ENCODE data around the gene AMELY.
"Not testable (repeated sequence)": the region's sequence is repeated elsewhere in the genome, so short reads cannot be mapped to it uniquely, and the experiment has no call there.

Gene AMELY, protein sequence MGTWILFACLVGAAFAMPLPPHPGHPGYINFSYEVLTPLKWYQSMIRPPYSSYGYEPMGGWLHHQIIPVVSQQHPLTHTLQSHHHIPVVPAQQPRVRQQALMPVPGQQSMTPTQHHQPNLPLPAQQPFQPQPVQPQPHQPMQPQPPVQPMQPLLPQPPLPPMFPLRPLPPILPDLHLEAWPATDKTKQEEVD

DNA sequence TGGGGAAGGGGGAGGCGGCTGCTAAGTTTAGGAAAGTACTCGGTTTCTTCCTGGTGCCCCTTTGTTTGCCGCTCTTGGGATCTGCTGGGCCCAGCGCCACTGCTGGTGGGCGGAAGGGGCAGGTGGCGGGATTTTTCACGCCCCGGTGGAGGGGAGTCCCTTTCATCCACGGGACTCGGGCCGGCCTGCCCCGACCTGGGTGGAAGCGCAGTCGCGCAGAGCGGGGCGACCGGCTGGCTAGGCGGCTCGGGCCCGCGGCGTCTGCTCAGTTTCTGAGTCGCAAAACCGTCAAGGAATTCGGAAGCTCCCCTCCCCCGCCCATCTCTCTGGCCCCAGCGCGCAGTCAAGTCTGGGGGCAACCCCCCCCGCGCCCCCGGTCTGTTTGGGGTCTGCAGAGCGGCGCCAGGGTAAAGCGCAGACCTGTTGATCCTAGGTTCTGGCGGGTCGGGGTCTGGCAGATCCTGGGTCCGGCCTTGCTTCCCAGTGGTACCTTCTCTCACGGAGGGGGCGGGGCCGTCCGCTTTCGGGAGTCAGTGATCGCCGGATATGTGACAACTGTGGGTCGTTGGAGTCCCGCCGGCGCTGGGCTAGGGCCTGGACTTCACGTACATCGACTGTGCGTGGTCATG is at the start of gene AMELY:
Gene AMELY (minus strand): TSS at position 500 of the 629 bp plus-strand sequence. CDS start 39,144 bp downstream, outside the sequence.
- in situ Hi-C loops (cut with MboI; ENCODE audit: low sequenced_read_pairs) = no loop called here

DNA sequence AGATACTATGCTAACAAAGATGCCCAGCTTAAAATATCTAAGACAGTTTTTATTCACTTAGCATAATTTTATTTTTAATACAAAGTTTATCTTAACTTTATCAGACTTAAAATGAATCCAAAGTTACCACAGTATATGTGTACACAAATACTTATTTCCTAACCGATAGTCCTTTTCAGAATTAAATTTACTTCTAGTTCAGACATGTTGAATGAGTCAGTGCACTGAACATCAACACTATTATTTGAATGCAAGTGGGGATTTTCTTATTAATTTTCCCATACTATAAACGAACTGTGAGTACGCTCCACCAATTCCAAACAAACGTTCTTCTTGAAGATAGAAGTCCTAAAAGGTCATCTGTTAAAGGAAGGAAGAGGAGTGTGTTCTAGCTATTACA is 38.4 kb upstream of the AMELY start:
- in situ Hi-C loops (cut with MboI; ENCODE audit: low sequenced_read_pairs) = no loop called here

DNA sequence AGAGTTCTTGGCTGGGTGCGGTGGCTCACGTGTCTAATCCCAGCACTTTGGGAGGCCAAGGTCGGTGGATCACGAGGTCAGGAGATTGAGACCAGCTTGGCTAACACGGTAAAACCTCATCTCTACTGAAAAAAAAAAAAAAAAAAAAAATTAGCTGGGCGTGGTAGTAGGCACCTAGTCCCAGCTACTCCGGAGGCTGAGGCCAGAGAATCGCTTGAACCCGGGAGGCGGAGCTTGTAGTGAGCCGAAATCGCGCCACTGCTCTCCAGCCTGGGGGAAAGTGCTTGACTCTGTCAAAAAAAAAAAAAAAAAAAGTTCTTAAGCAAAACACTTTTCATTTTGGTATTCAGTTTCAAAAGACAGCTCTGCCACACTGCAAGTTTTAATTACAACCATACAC is 36.8 kb upstream of the AMELY start:
- in situ Hi-C loops (cut with MboI; ENCODE audit: low sequenced_read_pairs) = no loop called here

DNA sequence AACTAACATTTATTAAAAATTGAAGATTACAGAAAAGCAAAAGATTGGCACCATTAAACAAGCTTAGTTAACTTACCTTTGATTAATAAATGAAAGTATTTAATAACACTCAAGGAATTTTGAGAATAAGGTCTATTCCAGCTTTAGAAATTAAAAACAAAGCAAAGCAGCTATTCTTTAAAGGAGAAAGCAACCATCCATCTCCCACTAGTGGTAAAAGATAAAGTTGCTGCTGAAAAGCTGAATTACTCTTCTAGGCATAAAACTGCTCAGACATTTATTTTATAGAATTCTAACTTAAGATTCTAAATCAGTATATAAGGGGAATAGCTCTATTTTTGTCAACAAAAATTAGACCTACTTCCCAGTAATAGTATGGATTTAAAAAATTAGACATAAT is 36.1 kb upstream of the AMELY start:
- in situ Hi-C loops (cut with MboI; ENCODE audit: low sequenced_read_pairs) = no loop called here

DNA sequence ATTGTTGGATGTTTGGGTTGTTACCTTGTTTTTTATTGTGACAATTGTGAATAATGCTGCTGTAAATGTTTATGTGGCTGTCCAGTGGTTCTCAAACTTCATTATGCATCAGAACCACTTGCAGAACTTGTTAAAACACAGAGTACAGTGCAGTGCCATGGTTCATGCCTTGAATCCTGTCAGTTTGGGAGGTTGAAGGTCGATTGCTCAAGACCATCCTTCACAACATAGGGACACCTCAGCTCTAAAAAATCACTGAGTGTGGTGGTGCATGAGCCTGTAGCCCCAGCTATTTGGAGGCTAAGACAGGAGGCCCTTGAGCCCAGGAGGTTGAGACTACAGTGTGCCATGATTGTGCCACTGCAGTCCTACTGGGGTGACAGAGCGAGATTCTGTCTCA is 23.9 kb upstream of the AMELY start:
- in situ Hi-C loops (cut with MboI; ENCODE audit: low sequenced_read_pairs) = no loop called here

DNA sequence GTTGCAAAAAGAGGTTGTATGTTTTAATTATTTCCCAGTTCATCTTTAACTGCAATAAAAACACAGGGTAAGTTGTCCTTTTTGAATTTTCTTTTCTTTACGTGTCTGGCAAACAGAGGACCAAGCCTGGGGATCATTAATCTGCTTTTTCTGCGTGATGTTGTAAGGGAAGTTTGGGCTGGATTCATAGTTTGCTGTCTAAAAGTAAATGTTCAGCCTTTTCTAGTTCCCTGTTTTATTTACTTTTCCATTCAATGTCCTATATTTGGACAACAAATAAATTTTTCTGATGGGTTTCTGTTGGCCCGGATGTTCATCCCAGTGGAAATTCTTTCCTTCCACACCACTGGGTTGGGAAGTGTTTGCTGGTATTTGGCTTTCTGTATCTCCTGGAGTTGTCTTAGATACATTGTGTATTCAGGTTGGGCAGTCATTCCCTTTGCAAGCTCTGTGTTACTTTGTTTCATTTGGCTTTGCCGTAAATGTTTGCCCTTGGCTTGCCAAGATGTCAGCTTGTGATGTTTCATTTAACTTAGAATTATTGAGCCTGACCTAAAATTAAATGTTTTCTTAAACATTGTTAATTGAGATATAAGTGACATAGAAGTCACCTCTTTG is 20.3 kb upstream of the AMELY start:
- in situ Hi-C loops (cut with MboI; ENCODE audit: low sequenced_read_pairs) = no loop called here

DNA sequence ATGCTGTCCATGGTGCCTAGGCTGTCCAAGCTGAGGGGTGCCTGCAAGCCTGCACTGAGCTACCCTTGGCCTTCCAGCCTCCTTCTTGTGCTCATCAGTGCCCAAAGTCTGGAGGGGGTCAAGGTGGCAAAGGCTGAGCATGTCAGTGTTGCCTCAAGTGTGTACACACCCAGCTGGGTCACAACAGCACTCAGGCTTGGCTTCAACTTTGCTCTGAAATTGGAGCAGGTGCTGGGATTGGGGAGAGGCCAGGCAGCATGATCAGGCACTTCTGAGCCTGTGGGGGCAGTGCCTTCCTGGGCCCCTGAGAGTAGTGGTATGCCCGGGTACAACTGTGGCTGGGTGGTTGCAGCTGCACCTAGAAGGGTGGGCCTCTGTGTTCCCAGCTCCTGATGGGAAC is 17.7 kb upstream of the AMELY start:
- in situ Hi-C loops (cut with MboI; ENCODE audit: low sequenced_read_pairs) = no loop called here

DNA sequence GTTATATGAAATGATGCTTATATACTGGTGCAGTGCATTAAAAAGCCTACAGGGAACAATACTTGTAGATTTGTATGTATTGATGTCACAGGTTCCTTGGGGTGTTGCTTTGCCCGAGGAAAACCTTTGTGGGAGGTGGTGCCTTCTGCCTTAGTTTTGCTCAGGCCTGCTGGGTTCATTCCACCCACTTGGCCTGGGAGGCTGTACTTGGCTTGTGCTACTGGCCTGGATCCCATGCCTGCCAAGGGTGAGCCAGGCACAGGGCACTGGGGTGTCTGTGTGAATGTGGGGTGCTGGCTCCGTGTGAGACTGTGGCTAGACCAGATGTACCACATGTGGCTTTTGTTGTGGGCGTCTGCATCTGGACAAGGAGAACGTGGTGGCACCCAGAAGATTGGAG is 16.7 kb upstream of the AMELY start:
- in situ Hi-C loops (cut with MboI; ENCODE audit: low sequenced_read_pairs) = no loop called here

DNA sequence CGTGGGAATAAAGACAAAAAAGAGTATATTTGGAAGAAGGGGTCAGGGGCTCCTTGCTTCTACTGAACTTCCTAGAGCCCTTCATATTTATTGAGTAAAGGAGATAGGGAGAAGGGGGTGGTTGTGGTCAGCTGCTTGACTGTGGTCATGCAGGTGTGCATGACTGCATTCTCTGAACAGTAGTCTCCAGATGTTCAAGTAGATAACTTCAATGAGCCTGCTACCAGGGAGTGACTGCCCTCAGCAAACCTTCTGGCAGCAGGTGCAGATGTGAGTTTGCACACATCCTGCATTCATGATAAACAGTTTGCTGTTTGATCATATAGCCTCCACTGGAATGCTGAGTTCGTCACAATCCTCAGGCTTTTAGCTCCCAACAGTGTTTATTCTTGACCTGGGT is 9.5 kb upstream of the AMELY start:
- in situ Hi-C loops (cut with MboI; ENCODE audit: low sequenced_read_pairs) = no loop called here

DNA sequence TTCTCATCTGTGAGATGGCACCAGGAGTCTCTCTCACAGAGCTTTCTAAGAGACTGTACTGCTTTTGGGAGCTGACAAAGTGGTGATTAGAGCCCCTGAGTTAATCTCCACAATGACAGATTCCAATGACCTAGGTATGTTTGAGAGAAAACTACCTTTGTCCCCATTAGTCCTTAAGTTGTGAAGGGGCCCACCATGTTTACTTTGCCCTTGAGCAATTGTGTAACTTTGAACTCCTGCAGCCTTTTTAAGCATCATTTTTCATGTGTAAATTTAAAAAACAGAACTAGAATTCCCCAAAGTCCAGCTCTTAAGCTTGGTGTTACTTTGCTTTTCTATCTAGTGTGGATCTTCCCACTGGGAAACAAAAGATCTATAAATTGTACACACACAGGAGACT is 1.8 kb upstream of the AMELY start:
- in situ Hi-C loops (cut with MboI; ENCODE audit: low sequenced_read_pairs) = no loop called here

DNA sequence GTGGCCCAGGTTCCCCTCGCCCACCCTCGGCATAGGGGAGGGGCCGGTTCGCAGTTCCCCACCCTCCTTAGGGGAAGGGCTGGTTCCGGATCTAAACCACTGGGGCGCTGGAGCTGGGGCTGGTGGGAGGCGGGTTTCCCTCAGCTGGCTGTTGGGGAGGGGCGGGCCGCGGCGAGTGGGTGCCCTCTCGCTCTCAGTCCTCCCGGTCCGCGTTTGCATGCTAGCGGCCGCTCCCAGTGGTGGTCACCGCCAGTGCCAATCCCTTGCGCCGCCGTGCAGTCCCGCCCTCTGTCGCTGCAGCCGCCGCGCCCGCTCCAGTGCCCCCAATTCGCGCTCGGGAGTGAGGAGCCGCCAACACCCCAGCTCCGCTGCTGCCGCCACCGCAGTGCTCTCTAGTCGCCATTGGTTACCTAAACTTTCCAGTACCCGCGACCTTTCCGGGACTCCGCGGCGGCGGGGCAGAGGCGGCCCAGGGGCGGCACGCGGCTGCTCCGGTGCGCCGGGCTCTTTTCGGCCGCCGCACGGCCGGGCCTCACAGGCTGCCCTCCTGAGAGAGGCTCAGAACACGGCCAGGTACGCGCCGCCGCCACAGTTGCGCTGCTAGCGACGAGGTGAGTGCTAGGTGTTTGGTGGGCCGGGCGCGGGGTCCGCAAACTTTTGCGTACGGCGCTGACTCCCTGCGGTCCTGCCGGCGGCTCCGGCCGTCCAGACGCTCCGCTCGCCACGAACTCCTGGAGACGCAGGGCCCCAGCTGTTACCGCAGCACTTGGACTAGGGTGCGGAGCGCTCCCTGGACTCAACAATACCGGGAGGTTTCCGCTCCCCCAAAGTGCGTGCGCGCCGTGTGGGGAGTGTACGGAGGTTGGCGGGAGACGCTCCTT is 940 bp downstream of the AMELY start, which contains the start of gene TBL1Y:
Gene TBL1Y (plus strand): TSS at position 326 of the 881 bp plus-strand sequence. CDS start 114,388 bp downstream, outside the sequence.
- in situ Hi-C loops (cut with MboI; ENCODE audit: low sequenced_read_pairs) = no loop called here

DNA sequence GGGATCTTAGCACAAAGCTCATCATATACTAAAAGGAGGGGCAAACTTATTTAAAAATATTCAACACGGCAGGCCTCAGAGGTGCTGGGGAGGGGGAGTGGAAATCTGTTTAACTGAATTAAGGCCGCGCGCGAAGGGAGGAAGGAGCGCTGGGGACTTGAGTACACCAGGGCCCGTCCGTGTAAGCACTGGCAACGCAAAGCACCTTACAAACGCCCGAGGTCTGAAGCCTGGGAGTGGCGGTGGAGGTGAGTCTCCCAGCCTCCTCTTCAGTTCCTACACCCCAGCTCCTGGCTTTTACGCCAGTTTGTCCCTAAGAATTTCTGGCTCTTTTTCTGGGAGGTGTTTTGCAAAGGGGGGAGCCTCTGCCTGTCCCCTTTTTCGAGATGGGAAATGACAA is 1.7 kb downstream of the AMELY start:
- in situ Hi-C loops (cut with MboI; ENCODE audit: low sequenced_read_pairs) = no loop called here

DNA sequence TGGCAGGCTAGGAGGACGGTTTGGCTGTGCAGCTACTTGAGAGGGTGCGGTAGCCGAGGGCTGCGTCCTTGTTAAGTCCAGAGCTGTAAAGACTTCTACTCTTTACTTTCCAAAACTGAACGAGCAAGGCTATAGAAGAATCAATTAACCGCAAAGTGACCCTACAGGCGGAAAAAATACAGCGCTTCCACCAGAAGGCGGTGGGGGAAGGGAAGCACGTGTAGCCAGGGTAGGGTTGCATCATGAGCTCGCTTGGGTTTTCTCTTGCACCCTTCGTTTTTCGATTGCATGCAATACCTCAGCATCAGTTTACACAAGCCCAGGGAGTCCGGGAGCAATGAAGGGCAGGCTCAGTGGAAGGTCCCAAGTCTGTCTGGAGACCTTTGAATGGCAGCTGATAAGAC is 2.4 kb downstream of the AMELY start:
- in situ Hi-C loops (cut with MboI; ENCODE audit: low sequenced_read_pairs) = no loop called here

DNA sequence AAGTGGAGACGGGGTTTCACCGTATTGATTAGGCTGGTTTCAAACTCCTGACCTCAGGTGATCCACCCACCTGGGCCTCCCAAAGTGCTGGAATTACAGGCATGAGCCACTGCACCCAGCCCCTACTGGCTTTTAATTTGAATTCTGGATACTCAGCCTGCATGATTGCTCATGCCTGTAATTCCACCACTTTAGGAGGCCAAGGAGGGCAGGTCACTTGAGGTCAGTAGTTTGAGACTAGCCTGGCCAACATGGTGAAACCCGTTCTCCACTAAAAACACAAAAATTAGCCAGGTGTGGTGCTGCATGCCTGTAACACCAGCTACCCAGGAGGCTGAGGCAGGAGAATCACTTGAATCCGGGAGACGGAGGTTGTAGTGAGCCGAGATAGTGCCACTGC is 3.5 kb downstream of the AMELY start:
- in situ Hi-C loops (cut with MboI; ENCODE audit: low sequenced_read_pairs) = not testable (repeated sequence)

DNA sequence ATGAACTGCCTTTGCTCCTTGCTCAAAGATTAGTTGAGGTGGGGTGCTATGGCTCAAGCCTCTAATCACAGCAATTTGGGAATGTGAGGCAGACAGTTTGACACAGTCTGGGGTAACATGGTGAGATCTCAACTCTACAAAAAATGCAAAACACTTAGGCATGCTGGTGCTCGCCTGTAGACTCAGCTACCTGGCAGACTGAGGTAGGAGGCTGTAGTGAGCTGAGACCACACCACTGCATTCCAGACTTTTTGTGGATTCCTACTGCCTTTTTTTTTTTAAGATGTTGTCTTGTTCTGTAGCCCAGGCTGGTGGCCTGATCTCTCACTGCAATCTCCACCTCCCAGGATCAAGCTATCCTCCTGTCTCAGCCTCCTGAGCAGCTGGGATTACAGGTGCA is 4.0 kb downstream of the AMELY start:
- in situ Hi-C loops (cut with MboI; ENCODE audit: low sequenced_read_pairs) = no loop called here

DNA sequence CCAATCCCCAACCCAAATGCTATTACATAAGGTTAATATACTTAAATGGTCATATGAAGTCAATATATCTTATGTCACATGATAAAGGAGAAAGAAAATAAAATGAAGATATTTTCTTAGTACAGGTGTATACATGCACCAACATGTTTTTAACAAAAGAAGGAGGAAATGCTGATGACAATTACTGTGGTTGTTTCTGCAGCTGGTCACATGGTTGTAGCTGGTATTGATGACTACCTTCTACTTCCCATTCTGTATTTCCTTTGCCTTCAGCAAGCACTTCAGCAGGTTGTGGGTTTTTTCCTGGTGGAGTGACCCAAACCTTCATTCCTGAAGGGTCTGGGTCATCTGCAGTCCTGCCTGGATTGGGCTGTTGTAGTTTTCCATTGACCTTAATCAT is 9.4 kb downstream of the AMELY start:
- in situ Hi-C loops (cut with MboI; ENCODE audit: low sequenced_read_pairs) = not testable (repeated sequence)

DNA sequence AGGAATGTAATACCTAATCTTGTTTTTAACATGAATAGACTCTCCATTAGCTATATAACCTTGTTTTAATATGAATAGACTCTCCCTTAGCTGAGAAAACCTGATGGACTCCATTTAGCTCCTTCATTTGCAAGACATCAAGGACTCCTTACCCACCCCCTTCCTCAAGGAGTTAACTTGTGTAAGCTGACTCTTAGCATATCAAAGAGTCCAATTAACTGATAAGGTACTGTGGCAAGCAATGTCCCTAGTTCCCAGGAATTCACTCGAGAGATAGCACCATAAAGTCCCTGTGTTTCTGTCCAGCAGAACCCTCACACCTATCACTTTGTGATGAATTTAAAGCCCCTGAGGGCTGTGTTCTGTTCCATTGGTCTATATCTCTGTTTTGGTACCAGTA is 16.3 kb downstream of the AMELY start:
- in situ Hi-C loops (cut with MboI; ENCODE audit: low sequenced_read_pairs) = no loop called here

DNA sequence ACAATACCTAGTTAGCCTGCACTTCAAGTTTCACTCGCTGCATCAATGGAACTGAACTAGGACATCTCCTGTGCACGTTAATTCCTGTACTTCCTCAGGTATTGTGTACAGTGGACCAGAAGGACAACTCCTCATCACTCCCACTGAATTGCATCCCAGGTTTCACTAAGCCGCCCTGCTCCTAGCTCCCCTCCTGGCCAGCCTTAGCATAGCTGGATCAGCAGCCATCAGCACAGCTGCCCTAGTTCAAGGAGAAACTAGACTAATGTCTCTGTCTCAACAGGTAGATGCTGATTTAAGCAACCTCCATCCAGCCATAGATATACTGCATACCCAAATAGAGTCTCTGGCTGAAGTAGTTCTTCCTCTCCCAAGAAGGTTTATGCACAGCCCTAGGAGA is 17.1 kb downstream of the AMELY start:
- in situ Hi-C loops (cut with MboI; ENCODE audit: low sequenced_read_pairs) = no loop called here

DNA sequence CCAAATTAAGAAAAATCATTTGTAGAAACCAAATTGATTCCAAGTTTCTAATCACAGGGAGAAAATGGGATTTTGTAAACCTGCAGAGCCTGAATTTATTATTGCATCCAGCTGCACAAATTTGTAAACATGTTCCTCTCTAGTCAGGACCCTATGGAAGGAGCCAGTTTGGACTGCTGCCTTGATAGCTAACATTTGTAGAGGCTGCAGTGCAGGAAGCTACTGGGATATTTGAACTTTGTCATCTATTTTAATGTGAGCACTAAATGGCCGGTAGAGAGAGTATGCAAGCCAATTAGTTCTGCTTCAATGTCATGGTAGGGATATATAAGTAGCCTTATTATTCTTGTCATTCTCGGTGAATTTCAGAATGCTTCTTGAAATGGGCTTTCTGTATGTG is 62.2 kb downstream of the AMELY start:
- in situ Hi-C loops (cut with MboI; ENCODE audit: low sequenced_read_pairs) = no loop called here

DNA sequence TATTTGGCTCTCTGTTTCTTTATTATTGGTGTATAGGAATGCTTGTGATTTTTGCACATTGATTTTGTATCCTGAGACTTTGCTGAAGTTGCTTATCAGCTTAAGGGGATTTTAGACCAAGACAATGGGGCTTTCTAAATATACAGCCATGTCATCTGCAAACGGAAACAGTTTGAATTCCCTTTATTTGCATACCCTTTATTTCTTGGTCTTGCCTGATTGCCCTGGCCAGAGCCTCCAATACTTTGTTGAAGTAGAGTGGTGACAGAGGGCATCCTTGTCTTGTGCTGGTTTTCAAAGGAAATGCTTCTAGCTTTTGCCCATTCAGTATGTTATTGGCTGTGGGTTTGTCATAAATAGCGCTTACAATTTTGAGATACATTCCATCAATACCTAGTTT is 68.9 kb downstream of the AMELY start:
- in situ Hi-C loops (cut with MboI; ENCODE audit: low sequenced_read_pairs) = not testable (repeated sequence)

Measured in HL-60/S4 treated with phorbol 12-myristate 13-acetate at 8.2 ng/mL for 4 days and 3 days (cell line).